HG02981 (cell line): ENCODE measurements around the gene AVP.

Experiments
- ATAC-seq: cut with Tn5 transposase; IDR thresholded peaks from one replicate; pipeline ENCODE4 v1.9.1; 2021; ENCODE audit warnings: mild to moderate bottlenecking, moderate library complexity; ENCODE audit not compliant: unreplicated experiment

AVP gene

GRCh38 chr20:3059489-3059888, 25.0 kb downstream of the AVP start:
- ATAC-seq: no peak

- ATAC-seq: no peak
These were observed 33.0 kb downstream of the AVP start for GRCh38 chr20:3051385-3052019.

- ATAC-seq: no peak
These were observed 36.8 kb downstream of the AVP start for GRCh38 chr20:3047486-3048419.

- no peak for ATAC-seq
These were observed 37.7 kb downstream of the AVP start for GRCh38 chr20:3046677-3047462.

DNA sequence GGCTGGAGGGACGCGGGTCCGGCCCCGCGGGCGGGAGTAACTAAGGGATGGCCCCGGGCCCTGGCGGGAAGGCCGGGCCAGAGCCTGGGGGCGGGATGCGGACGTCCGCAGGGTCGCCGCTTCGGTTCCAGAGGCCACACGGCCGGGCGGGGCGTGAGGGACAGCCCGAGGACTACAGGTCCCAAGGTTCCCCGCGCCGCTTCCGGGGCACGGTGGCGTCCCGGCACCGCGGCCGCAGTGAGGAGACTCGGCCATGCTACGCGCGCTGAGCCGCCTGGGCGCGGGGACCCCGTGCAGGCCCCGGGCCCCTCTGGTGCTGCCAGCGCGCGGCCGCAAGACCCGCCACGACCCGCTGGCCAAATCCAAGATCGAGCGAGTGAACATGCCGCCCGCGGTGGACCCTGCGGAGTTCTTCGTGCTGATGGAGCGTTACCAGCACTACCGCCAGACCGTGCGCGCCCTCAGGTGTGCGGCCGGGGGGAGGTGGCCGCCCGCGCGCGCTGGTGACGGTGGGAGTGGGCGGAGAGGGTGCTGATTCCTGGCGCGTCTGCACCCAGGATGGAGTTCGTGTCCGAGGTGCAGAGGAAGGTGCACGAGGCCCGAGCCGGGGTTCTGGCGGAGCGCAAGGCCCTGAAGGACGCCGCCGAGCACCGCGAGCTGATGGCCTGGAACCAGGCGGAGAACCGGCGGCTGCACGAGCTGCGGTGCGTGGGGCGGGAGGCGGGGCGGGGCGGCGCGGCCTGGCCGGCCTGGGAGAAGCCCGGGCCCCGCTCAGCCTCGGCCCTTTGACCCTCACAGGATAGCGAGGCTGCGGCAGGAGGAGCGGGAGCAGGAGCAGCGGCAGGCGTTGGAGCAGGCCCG, 38.5 kb downstream of the AVP start, which contains the start of gene MRPS26:
Gene MRPS26, plus strand, starts transcription at position 237 of the 861 bp plus-strand sequence. Its CDS starts 17 bp downstream, at position 254.
- ATAC-seq: peak; percentile 84

GRCh38 chr20:3045042-3045815, 39.3 kb downstream of the AVP start:
- ATAC-seq: peak; percentile 44

DNA sequence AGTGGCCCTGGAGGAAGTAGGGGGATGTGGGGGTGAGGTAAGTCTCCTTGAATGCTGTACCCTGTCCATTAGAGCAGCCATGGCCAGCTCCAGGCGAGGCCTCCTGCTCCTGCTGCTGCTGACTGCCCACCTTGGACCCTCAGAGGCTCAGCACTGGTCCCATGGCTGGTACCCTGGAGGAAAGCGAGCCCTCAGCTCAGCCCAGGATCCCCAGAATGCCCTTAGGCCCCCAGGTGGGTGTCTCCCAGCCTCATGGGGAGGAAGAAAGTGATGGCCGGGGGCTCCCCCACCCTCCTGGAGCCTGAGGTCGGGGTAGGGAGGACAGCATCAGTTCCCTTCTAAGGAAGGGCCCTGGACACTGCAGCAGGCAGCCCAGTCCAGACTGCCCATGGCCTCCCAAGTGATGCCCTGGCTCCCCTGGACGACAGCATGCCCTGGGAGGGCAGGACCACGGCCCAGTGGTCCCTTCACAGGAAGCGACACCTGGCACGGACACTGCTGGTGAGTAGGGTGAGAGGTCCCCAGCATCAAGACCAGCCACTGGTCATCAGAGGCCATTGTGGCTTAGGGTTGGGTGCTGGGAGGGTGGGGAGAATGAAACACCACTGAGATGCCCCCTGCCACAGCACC, 40.1 kb downstream of the AVP start:
- no peak for ATAC-seq

- ATAC-seq: no peak
These were observed 41.2 kb downstream of the AVP start, which contains the start of gene GNRH2 for GRCh38 chr20:3043322-3043721. GNRH2 (plus strand) TSS chr20:3043622; CDS start chr20:3044415, 793 bp downstream.

DNA sequence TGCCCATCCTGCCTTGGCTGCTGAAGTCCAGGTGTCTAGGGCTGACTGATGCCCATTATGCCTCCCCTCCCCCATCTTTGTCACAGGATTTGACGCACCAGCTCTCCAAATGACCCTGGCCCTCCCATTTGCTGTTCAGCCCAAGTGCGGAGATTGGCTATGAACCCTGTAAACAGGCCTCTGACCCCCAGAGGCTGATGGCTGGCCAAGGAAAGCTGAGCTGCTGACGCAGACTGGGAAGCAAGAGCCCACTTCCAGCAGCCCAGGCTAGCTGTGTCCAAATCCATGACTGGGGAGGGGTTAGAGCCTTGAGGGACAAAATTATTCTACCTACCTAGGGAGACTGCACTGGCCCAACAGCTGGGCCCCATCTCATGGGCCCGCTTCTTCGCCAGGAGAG, 41.9 kb downstream of the AVP start:
- ATAC-seq: no peak

GRCh38 chr20:3041854-3042409, 42.6 kb downstream of the AVP start:
- no peak for ATAC-seq

DNA sequence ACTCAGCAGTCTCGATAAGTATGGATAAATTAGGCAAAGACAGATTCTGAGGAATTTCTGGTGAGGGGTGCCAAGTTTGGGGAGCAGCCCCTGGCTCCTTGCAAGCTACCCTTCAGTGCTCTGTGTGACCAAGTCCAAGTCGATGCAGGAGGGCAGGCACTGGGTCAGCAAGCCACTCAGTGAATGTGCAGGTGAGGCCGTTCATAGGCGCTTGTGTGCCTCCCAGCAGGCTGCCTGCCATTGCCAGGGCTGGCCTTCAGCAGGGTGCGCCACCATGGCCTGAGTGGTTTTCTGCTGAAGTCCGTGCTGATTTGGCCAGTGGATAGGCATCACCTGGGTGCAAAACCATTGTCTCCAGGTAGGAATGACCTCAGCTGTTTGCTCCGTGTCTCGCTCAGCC, 44.4 kb downstream of the AVP start:
- ATAC-seq: no peak

GRCh38 chr20:3039426-3039825, 45.1 kb downstream of the AVP start:
- no peak for ATAC-seq

- no peak for ATAC-seq
These were observed 46.1 kb downstream of the AVP start for GRCh38 chr20:3038454-3038853.

GRCh38 chr20:3037654-3038053, 46.9 kb downstream of the AVP start:
- ATAC-seq: no peak

DNA sequence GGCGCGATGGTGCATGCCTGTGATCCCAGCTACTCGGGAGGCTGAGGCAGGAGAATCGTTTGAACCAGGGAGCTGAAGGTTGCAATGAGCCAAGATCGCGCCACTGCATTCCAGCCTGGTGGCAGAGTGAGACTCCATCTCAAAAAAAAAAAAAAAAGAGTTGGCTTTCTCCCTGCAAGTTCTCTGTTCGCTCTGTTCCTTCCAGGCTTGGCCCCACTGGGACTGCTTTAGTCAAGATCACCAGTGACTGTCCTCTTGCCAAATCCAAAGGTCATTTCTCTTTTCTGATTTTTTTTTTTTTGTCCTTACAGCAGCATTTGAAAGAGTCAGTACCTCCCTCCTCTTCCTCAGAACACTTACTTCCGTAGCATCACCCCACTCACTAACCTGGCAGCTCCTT, 51.9 kb downstream of the AVP start:
- no peak for ATAC-seq
